PC-9 (cell line): ENCODE results near the gene KCNH6.

ENCODE experiments used
- CTCF ChIP-seq: fragments of 200-600 bp; sonication (generic); conservative IDR thresholded peaks from 2 replicates; pipeline ENCODE4 v1.6.1; 2017; ENCODE audit warnings: mixed run types, antibody characterized with exemption, mild to moderate bottlenecking, moderate library complexity
- EZH2 ChIP-seq: fragments of 200-600 bp; sonication (generic); IDR thresholded peaks from 2 replicates; pipeline ENCODE4 v1.8.0; 2017; ENCODE audit warnings: antibody characterized with exemption, low read depth

- no peak for TF ChIP-seq CTCF
- TF ChIP-seq EZH2: no peak
Measured at GRCh38 chr17:63546308-63547082, 23.3 kb downstream of the KCNH6 start.
